ENCODE data around the gene RETREG1.
"Not testable (repeated sequence)": the region's sequence is repeated elsewhere in the genome, so short reads cannot be mapped to it uniquely, and the experiment has no call there.

RETREG1 gene

DNA sequence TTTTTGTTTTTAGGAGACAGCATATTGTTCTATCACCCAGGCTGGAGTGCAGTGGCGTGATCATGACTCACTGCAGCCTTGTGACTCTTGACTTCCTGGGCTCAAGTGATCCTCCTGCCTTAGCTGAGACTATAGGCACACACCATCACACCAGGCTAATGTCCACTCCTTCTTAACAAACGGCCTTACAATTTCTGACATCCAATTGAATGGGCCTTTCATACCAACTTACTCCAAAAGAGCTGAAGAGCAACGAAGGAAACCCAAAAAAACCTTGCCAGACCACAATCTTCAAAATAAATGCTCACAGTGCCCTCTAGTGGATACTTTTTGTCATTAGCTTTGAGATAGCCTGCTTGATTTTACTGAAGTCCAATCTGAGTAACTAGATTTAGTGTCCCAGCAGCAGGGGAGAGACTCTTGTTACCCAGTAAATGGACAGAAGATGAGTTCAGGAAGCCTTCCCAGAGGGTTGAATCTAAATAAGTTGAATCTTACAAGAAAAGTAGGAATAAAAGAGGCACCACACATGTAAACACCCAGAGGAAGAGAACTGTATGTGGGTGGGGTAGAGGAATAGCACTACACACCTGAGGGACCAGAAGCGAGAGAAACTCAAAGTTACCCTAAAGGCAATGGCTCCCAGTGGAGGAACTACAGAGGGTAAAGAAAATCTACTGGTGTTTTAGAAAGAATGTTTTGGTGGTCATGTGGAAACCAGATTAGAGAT is 160.5 kb downstream of the RETREG1 start:
- DNase-seq (ENCODE audit: insufficient read length, low spot score), result no peak
- no peak for TF ChIP-seq POLR2A (IDR thresholded peaks at IDR 0.05; ENCODE audit: low read depth, low read length)
- peak; percentile 97 for FAIRE-seq

DNA sequence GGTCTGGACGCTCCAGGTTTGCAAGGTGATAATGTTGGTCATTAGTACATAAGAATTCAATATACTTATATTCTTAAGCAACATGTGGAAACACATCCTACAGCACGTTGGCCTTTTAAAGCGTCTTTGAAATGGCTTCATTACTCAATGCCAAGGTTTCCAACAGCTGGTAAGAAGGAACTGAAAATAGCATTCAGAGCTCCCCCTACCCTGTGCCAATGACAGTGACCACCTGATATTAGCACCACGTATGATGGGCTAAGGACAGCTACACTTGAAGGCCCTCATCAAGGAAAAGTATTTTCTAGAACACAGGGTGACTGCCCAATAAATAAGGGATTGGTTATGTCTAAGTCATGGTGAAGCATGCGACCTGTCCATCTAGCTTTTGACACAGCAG is 161.1 kb downstream of the RETREG1 start:
- no peak for TF ChIP-seq POLR2A (IDR thresholded peaks at IDR 0.05; ENCODE audit: low read depth, low read length)
- no peak for FAIRE-seq
- DNase-seq (ENCODE audit: insufficient read length, low spot score), result no peak

DNA sequence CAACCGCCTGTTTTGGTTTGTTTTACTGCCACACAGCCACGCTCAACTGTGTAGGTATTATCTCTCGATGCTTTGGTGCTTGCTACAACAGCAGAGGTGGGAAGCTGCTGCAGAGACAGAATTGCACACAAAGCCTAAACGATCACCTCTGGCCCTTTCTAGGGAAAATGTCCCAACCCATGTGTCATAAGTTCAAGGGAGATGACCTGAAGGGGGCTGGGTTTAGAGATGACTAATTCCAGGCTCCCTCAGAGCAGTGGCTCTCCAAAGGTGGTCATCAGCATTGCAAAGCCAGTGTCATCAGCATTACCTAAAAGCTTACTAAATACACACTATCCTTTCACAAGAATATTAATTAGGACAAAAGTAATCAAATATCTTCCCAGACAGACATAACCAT is 162.1 kb downstream of the RETREG1 start:
- peak; percentile 30 for FAIRE-seq
- no peak for DNase-seq (ENCODE audit: insufficient read length, low spot score)
- TF ChIP-seq POLR2A (IDR thresholded peaks at IDR 0.05; ENCODE audit: low read depth, low read length), result no peak

DNA sequence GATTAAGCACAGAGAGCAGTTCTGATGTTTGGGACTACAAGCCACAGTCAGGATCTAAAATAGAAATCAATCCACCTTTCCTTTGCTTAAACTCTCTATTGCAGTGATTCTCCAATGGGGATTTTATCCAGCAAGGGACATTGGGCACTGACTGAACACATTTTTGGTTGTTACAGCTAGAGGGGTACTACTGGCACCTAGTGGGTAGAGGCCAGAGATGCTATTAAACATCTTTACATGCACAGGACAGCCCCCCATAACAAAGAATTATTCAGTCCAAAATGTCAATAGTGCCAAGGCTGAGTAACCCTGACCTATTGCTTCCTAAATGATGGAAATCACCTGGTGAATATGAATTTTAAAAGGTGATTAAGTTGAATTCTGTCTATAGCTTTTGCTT is 163.2 kb downstream of the RETREG1 start:
- FAIRE-seq (no peak), DNase-seq (ENCODE audit: insufficient read length, low spot score) (no peak)

DNA sequence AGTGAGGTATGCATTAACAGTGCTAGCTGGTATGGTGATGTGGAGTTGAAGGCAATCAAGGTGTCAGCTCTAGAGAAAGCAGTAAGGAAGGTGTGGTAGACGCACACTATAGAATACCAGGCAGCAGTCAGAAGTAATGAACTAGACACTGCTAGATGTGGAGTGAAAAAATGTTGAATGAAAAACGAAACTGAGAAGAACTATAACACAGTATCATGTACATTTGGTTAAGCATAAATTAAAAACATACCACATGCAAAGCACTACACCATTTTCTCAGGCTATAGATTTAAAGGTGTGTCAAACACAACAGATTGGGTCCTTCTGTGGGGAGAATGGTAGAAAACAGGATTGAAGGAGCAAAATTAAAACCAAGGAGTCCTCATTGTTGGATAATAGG is 166.6 kb downstream of the RETREG1 start:
- FAIRE-seq, result no peak
- no peak for DNase-seq (ENCODE audit: insufficient read length, low spot score)
- no peak for TF ChIP-seq POLR2A (IDR thresholded peaks at IDR 0.05; ENCODE audit: low read depth, low read length)

More for the DNA sequence above, 163.2 kb downstream of the RETREG1 start:
- TF ChIP-seq POLR2A (IDR thresholded peaks at IDR 0.05; ENCODE audit: low read depth, low read length), result no peak

DNA sequence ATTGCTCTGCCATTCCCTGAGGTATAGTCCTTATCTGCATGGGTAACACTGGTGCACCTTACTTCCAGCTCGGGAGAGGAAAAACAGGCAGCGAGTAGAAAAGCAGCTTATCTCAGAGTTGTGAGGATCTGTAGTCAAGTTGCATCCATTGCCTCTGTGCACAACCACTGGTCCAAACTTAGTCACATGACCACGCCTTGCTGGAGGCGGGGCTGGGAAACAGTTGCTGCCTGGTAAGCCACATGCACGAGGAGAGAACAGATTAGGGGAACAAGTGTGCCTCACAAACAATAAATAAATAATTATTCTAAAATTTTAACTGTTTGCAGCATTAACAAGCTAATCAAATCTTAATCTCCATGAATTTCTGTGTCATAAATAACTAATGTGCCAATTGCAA is 169.8 kb downstream of the RETREG1 start:
- FAIRE-seq (no peak), DNase-seq (ENCODE audit: insufficient read length, low spot score) (no peak)
- TF ChIP-seq POLR2A (IDR thresholded peaks at IDR 0.05; ENCODE audit: low read depth, low read length), result no peak

DNA sequence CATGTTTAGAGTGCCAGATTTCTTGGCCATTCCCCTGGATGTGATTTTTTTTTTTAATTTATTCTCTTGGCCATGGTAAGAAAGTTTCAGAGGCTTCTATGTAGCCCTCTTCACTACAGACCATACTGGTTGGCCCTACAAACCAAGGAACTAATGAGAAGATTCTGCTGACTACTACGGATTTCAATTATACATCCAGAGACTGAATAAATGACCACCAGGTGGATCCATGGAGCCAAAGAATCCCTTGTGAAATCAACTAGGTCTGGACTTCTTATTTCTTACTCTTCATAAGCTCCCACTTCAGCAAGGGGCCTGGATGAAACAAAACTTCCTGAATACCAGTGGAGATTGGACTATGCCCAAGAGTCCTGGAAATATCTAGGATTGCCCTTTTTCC is 178.8 kb downstream of the RETREG1 start:
- no peak for DNase-seq (ENCODE audit: insufficient read length, low spot score)
- FAIRE-seq, result no peak
- TF ChIP-seq POLR2A (IDR thresholded peaks at IDR 0.05; ENCODE audit: low read depth, low read length), result no peak

DNA sequence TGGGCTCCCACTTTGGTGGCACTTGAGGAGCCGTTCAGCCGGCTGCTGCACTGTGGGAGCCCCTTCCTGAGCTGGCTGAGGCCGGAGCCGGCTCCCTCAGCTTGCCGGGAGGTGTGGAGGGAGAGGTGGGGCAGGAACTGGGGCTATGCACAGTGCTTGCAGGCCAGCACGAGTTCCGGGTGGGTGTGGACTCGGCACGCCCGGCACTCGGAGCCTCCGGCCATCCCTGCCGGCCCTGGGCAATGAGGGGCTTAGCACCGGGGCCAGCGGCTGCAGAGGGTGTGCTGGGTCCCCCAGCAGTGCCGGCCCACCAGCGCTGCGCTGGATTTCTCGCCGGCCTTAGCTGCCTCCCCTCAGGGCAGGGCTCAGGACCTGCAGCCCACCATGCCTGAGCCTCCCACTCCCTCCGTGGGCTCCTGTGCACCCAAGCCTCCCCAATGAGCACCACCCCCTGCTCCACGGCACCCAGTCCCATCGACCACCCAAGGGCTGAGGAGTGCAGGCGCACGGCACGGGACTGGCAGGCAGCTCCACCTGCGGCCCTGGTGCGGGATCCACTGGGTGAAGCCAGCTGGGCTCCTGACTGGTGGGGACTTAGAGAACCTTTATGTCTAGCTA is 180.6 kb downstream of the RETREG1 start:
- not testable (repeated sequence) for FAIRE-seq; DNase-seq (ENCODE audit: insufficient read length, low spot score)

DNA sequence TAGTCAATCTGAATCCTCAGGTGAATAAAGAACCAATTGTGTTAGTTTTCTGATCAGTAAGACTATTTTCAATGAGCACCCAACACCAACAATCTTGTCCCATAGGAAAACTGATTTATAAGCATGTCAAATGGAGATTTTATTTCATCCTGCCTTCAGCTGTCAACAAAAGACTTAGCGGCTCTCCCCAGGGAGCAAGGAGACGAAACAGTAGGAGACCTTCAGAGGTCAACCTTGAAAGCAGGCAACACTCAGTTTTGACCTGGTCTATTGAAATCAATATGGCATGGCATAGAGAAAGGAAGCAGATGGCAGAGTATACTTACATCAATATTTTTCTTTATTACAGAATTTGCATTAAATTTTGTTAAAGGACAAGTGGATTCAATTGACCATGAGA is 185.3 kb downstream of the RETREG1 start:
- no peak for FAIRE-seq
- no peak for TF ChIP-seq POLR2A (IDR thresholded peaks at IDR 0.05; ENCODE audit: low read depth, low read length)
- DNase-seq (ENCODE audit: insufficient read length, low spot score), result no peak

DNA sequence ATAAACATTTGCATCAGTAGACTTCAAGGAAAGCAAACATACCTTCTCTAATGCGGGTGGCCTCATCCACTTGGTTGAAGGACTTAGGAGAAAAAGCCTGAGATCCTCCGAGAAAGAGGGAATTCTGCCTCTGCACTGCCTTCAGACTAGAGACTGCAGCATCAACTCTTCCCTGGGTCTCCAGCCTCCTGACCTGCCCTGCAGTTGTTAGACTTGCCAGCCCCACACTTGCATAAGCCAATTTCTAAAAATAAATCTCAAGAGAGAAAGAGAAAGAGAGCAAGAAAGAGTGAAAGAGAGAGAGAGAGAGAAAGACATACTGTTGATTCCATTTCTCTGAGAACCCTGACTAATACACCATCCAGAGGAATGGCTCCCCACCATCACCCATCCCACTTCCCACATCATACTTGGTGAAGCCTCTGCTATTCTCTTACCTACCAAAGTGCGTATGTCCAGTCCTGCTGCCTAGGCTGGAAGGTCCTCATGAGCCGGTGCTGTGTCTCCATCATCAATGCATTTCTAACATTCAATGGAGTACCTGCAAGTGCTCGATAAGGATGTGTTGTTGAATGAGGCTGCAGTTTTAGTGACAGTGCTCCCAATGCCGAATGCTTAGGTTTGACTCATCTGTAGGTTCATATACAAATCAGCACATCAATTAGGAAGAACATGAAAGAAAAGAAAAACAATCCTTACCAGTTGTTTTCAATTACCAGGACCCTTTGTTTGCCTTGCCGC is 186.3 kb downstream of the RETREG1 start:
- no peak for FAIRE-seq
- no peak for DNase-seq (ENCODE audit: insufficient read length, low spot score)
- TF ChIP-seq POLR2A (IDR thresholded peaks at IDR 0.05; ENCODE audit: low read depth, low read length), result no peak

DNA sequence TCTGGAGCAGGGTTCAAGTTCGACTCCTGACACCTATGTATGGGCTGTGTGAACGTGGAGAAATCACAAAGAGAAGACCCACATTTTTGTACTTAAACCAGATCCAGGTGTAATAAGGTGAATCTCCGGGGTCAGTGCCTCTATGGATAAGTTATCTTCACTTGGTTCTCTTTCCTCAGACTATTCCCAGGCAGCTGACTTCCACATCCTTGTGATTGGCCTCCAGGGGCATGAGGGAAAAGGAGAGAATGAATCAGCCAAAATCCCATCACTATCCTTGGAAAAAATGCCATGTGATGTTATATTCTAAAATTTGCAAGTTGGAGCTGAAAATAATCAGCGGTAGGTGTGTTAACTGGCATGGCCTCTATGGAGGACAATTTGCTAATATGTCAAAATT is 188.4 kb downstream of the RETREG1 start:
- no peak for DNase-seq (ENCODE audit: insufficient read length, low spot score)
- no peak for FAIRE-seq
- TF ChIP-seq POLR2A (IDR thresholded peaks at IDR 0.05; ENCODE audit: low read depth, low read length), result no peak

DNA sequence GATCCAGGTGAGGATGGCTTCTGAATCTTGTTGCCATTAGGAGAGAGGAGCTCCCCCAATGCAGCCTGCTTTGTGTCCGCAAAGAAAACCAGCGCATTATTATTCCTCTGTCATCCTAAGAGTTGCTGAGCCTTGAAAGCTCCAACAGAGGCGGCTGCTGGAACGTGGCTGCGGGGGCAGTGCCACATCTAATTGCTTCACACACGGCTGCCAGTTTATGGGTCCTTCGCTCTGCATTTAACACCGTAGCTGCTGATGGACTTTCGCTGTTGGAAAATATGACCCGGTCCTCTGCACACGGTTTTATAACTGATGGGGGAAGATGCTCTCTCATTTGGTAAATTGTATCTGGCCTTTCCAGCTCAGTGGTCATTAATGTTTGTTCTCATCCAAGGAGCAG is 189.2 kb downstream of the RETREG1 start:
- FAIRE-seq (no peak), DNase-seq (ENCODE audit: insufficient read length, low spot score) (no peak)

More for the DNA sequence above, 189.2 kb downstream of the RETREG1 start:
- TF ChIP-seq POLR2A (IDR thresholded peaks at IDR 0.05; ENCODE audit: low read depth, low read length), result no peak
